ENCODE measurements around the gene HMCN1. TPM values are rescaled to one million over a fixed set of nuclear protein-coding genes. Genes with fewer than 3 reads are reported as not detected.

HMCN1 gene
- total RNA-seq, 1 experiment from 2014 or later = 37.6 TPM

DNA sequence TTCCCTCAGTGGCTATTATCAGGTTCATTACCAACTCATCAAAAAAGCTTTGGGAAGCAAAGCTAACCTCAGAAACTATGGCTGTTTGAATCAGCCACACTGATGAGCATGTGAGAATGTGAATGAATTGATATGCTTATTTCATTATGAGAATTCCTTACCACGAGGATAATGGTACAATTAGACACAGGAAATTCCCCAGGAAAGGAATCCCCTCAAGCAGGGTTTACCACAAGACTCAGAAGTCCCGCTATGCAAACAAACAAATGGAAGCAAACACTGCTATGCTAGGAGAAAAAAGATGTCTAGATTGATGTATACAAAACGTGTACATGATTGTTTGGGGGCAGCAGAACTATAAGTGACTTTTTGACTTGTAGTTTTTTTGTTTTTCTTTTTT is 205.0 kb downstream of the HMCN1 start:
- Histone ChIP-seq H3K4me3 (no peak overlapping the region), H3K9me3 (replicated peaks) (no peaks in the 10 kb centered on the region), H3K36me3 (no peaks in the 10 kb centered on the region), H3K27ac (peak overlapping the region; percentile 88), H3K27me3 (no peaks in the 10 kb centered on the region), H3K4me1 (peaks cover 22% of the 10 kb centered on the region)
- DNase-seq = peak; percentile 70 to 91

DNA sequence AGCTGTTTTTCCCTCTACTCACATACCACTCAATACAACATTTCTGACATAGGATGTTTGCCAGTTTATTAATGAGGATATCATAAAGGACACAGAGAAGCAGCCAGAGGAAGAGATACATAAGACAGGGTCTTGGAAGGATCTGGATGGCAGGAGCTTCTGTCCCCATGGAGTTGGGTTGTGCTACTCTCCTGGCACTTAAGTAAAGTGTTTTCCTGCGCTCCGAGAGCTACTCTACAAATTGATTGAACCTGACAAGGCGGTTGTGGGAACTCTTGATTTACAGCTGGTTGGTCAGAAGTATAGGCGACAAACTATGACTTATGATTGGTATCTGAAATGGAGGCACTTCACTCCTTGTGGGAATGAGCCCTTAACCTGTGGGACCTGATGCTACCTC is 208.8 kb downstream of the HMCN1 start:
- no peak overlapping the region for H3K27ac ChIP-seq
- no peak overlapping the region for H3K4me3 ChIP-seq
- H3K4me1 ChIP-seq = peaks cover 22% of the 10 kb centered on the region
- no peaks in the 10 kb centered on the region; the same call in 1 of the 2 replicates for H3K36me3 ChIP-seq
- H3K9me3 ChIP-seq (replicated peaks) = no peaks in the 10 kb centered on the region
- DNase-seq = no peak
- H3K27me3 ChIP-seq = no peaks in the 10 kb centered on the region

DNA sequence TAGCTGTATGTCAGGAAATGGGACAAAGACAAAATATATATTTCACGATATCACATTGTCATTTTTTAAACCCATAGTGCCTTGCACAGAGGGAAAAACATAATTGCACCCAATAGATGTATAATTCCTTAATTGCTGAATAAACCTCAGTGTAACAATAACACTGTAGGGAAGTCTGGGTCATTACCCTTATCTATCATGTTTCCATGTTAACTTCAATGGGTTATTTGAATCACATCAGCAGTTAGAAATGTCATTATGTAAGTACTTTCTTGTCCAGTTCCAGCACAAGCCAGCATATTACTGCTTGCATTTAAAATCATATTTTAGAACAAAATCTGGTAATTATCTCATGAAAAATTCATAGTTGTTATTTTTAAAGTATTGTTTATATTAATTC is 222.7 kb downstream of the HMCN1 start:
- Histone ChIP-seq H3K9me3 (replicated peaks) (no peaks in the 10 kb centered on the region; the same call in 1 of the 2 replicates), H3K4me3 (no peak overlapping the region), H3K4me1 (no peaks in the 10 kb centered on the region), H3K36me3 (no peaks in the 10 kb centered on the region), H3K27me3 (no peaks in the 10 kb centered on the region), H3K27ac (no peak overlapping the region)
- no peak for DNase-seq

DNA sequence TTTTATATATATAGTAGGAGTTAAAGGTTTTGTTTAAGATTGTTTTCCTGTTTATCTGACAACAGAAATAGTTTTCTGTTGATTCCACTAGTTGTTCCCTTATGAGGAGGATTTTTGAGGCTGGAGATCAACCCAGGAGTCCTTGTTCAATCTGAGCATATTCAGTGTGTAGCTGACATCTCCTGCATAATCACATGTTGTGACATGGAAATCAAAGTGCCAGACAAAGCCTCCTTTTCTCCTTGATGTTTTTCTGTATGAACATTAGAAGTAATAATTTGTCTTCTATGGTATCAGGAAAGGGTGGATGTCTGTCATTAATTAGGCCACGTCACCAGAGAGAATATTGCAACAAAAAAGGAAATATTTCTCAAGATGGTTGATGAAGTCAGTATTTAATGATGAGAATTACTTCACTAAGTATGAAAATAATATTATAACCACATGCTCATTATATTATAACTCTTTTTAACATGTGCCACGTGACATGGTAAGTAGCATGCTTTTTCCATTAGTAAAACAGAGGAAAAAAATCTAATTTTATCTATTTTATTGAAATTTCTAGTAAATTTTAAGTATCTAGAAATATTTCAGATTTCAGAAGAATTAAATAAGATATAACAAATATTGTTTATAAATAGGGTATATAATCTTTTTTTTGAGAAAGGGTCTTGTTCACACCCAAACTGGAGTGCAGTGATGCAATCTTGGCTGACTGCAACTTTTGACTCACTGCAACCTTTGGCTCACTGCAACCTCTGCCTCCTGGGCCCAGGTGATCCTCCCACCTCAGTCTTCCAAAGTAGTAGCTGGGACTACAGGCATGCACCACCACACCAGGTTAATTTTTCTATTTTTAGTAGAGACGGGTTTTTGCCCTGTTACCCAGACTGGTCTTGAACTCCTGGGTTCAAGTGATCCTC is 223.5 kb downstream of the HMCN1 start:
- DNase-seq = no peak
- Histone ChIP-seq H3K4me3 (no peak overlapping the region), H3K27me3 (no peaks in the 10 kb centered on the region), H3K9me3 (replicated peaks) (no peaks in the 10 kb centered on the region; the same call in 1 of the 2 replicates), H3K4me1 (no peaks in the 10 kb centered on the region), H3K36me3 (no peaks in the 10 kb centered on the region), H3K27ac (no peak overlapping the region)

DNA sequence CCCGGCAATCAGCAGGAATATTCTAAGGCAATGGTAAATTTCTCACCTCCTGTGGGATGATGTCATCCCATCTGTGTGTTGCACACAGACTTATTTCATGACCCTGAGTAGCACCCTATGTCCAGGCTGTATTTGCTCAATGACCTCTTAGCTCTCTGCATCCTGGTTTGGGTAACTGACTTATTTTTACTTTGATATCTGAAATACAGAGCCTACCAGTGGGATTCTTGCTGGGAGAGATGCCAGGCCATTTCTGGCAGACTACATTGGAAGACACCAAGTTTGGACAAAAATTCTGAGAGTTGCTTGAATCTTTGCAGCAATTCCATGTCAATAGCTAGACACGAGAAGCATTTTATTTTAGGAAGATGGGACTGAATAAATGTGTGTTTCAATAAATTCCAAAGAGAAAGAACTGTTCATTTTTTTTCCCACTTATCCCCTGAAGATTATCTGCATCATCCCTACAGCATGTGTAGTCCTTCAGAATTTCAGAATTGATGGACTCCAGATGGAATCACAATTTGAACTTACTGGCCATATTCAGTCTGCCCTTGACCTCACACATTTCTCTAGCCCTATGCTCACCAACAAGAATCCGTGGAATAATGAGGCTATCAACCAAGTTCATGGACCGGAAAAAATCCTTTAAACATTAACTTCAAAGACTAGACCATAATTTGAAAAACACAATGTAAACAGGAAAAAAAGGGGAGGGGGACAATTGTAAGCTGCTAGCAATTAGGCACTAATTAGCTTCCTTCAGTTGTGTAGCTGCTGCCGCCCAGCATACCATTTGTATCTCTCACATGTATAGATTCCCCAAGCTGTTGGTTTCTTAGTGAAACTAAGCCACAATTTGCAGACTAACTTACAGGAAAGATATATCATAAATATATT is 226.5 kb downstream of the HMCN1 start:
- Histone ChIP-seq H3K27ac (no peak overlapping the region), H3K36me3 (no peaks in the 10 kb centered on the region), H3K9me3 (replicated peaks) (no peaks in the 10 kb centered on the region; the same call in 1 of the 2 replicates), H3K4me1 (peaks cover 7% of the 10 kb centered on the region), H3K27me3 (no peaks in the 10 kb centered on the region), H3K4me3 (no peak overlapping the region)
- DNase-seq = no peak

DNA sequence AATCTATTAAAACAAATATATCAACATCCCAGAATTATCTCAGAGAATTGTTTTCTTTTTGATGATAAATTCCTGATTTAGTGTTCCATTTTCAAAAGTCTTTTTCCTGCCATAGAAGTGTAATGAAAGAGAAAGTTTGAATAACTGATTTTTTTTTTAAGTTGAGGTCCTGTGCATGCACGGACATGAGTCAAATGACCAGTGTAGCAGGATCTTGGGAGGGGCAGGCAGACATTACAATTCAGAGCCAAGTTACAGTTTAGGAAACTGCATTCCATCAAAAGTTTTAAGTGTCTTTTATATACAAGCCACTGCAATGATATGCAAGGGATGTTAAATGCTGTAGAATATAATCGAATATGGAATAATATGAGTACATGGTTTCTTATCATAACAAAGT is 227.5 kb downstream of the HMCN1 start:
- DNase-seq = no peak
- no peaks in the 10 kb centered on the region for H3K27me3 ChIP-seq
- no peaks in the 10 kb centered on the region; the same call in 1 of the 2 replicates for H3K9me3 ChIP-seq (replicated peaks)
- H3K36me3 ChIP-seq = peaks cover 3% of the 10 kb centered on the region; the same call in 1 of the 2 replicates
- H3K4me3 ChIP-seq = no peak overlapping the region
- H3K27ac ChIP-seq = no peak overlapping the region
- H3K4me1 ChIP-seq = peaks cover 7% of the 10 kb centered on the region

DNA sequence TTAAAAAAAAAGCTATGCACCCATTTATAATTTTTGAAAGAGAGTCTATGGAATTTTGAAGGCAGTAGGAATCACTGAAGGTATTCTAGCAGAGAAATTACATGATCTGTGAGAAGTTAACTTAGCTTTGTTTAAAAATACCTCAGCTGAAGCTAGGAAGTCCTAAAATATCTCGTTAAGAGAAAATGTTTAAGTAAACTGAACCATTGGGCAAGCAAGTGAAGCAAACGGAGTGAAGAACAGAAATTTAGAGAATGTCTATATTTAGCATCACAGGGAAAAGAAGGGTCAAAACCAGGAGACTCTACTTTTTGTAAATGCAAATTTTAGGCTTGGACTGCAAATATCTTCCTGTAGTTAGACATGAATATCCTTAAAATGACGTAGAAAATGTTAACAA is 230.8 kb downstream of the HMCN1 start:
- Histone ChIP-seq H3K36me3 (peaks cover 3% of the 10 kb centered on the region; the same call in 1 of the 2 replicates), H3K27ac (no peak overlapping the region), H3K27me3 (no peaks in the 10 kb centered on the region), H3K9me3 (replicated peaks) (no peaks in the 10 kb centered on the region; the same call in 1 of the 2 replicates), H3K4me1 (peaks cover 26% of the 10 kb centered on the region), H3K4me3 (no peak overlapping the region)
- DNase-seq = no peak

DNA sequence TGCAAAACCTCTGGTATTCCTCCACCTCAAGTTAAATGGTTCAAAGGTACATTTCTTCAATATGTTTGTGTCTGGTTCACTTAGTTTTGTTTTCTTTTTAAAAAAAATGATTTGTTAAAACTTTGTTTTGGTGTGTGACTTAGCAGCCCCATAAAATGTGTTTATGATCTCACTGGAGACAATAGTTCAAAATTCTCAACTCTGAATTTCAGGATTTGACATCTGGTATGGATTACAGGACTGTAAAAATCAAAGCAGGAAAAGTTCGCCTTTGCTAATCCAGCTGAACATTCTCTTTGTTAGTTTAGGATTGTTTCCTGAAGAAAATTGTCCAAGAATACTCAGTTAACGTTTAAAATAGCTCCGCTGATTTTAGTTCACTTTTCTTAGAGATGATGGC is 231.7 kb downstream of the HMCN1 start:
- H3K4me1 ChIP-seq = peaks cover 29% of the 10 kb centered on the region

DNA sequence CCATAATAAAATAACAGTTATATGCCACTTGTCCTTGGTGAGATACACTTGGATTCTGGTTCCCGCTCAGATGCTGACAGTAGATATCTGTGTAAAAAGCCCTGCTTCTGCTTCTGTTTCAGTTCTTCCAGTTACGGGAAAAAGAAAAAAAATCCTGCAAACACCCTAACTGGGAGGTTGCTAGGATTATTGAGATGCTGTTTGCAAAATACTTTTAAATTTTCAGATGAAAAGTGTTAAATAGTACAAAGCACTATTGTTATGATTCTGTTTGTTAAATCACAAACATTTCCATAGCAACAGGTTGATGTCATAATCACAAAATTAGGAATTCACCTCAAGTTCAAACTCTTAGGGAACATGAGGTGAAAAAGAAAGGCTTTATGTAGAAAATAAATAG is 232.3 kb downstream of the HMCN1 start:
- DNase-seq = no peak
- H3K4me3 ChIP-seq = no peak overlapping the region
- peaks cover 3% of the 10 kb centered on the region; the same call in 1 of the 2 replicates for H3K36me3 ChIP-seq
- H3K4me1 ChIP-seq = peaks cover 35% of the 10 kb centered on the region
- H3K27me3 ChIP-seq = no peaks in the 10 kb centered on the region
- H3K9me3 ChIP-seq (replicated peaks) = no peaks in the 10 kb centered on the region; the same call in 1 of the 2 replicates
- H3K27ac ChIP-seq = no peak overlapping the region

More for the DNA sequence above, 231.7 kb downstream of the HMCN1 start:
- Histone ChIP-seq H3K4me3 (no peak overlapping the region), H3K9me3 (replicated peaks) (no peaks in the 10 kb centered on the region; the same call in 1 of the 2 replicates), H3K27ac (no peak overlapping the region), H3K36me3 (peaks cover 3% of the 10 kb centered on the region; the same call in 1 of the 2 replicates), H3K27me3 (no peaks in the 10 kb centered on the region)
- no peak for DNase-seq

DNA sequence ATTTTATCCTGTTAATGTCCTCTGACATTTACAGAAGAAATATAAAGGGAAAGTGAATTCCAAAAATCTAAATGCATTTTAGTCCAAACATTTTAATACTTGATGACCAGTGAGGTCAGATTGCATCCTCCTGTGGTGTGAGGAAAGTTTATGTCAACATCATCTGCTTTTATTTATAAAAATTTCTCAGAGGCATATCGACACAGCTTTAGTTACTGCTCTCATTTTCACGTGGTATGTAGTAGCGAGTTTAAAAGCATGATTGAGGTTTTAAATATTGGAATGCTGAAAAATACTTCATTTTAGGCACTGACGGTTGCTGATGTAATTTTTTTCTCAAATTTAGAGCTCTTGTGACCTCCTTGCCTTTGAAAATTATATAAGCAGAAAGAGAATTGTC is 234.8 kb downstream of the HMCN1 start:
- H3K27ac ChIP-seq = peak overlapping the region; percentile 47
- peaks cover 3% of the 10 kb centered on the region; the same call in 1 of the 2 replicates for H3K36me3 ChIP-seq
- H3K4me3 ChIP-seq = no peak overlapping the region
- H3K9me3 ChIP-seq (replicated peaks) = no peaks in the 10 kb centered on the region
- H3K27me3 ChIP-seq = no peaks in the 10 kb centered on the region
- no peak for DNase-seq
- H3K4me1 ChIP-seq = peaks cover 57% of the 10 kb centered on the region

DNA sequence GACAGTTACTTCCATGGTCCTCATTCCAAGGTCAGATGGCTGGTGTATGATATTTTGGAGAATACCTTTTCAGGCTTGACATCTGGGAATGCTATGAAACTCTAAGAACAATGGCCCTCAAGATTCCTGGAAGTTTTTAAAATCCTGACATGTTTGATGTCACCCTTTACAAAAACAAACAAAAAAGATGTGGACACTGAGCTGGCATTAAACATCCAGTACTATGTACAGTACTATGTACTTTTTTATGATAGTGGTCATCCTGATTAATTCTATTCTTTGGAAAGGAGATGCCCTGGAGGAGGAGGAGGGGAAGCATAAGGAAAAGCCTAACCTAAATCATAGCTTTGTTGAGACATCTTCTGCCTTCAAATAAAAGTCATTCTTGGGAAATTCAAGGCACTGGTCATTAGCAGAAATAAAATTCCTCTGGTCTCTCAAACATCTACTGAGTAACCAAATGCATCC is 235.4 kb downstream of the HMCN1 start:
- H3K27me3 ChIP-seq = no peaks in the 10 kb centered on the region
- H3K36me3 ChIP-seq = peaks cover 3% of the 10 kb centered on the region; the same call in 1 of the 2 replicates
- H3K9me3 ChIP-seq (replicated peaks) = no peaks in the 10 kb centered on the region
- DNase-seq = no peak
- H3K27ac ChIP-seq = peak overlapping the region; percentile 47
- H3K4me3 ChIP-seq = no peak overlapping the region
- H3K4me1 ChIP-seq = peaks cover 62% of the 10 kb centered on the region

DNA sequence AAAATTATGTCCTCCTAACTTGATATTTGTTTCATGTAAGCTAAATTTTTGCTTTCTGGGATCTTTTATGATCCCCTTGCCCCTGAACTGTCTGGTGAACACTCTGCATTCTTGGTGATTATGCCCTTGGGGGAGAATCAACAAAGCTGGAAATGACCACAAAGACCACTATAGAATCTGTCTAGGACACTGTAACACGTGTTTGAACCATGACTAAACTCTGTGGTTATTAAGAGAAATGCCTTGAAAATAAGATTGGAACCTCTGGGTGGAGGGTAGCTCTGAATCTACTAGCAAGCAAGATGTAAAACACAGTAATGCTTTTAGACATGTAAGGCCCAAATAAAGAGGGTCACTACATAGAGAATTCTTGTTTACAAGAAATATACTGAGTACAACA is 237.5 kb downstream of the HMCN1 start:
- H3K27me3 ChIP-seq = no peaks in the 10 kb centered on the region
- H3K27ac ChIP-seq = peak overlapping the region; percentile 95
- H3K9me3 ChIP-seq (replicated peaks) = no peaks in the 10 kb centered on the region
- H3K4me1 ChIP-seq = peaks cover 61% of the 10 kb centered on the region
- DNase-seq = peak; percentile 77 to 96
- no peaks in the 10 kb centered on the region for H3K36me3 ChIP-seq
- H3K4me3 ChIP-seq = no peak overlapping the region

DNA sequence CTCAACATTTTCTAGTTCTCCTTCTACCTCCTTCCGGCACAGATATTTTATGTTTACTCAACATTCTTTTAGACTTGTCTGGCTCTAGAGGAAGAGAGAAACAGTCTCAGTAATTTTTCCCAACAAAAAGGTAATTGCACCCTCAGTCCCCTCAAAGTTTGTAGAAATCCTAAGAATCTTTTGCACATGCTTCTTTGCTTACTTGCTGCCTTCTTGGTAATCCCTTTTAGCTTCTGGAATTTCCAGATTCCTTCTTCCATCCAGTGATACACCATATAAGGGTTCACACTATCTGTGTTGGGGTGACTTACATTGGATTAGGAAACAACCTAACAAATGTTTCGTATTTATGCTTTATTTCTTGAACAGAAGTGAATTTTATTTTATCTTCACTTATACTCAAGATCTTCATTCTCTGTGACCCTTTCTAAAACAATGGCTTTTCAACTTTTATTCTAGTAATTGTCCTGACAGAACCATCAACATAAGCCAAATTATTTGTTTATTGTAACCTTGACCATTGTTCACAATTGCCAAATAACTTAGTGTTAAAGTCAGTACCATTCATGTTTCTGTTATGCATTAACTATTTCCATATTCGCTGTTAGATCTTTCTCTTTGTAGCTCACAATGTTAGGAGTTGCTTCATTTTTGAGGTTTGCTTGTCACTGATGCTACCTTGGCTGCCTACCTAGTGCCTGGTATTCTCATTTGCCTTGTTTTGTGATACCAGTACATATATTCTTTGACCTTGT is 238.1 kb downstream of the HMCN1 start:
- Histone ChIP-seq H3K9me3 (replicated peaks) (no peaks in the 10 kb centered on the region), H3K36me3 (no peaks in the 10 kb centered on the region), H3K4me3 (no peak overlapping the region), H3K27ac (peak overlapping the region; percentile 95), H3K27me3 (no peaks in the 10 kb centered on the region), H3K4me1 (peaks cover 61% of the 10 kb centered on the region)
- DNase-seq = no peak

DNA sequence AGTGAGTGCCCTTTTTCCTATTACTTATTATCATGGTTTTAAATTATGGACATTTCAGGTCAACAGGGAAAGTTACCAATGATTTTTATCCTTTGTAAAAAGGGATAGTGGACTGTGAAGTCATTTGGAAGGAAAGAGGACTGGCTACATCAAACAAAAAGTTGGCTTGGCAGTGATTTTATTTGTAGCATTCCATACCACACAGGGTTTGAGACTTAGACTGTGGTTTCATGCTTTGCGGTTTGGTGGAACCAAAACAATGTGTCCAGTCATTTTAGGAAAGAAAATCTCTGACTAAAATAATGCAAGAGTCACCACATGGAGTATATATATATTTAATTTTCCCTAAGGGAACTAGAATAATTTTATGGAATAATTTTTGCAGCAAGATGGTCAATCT is 239.5 kb downstream of the HMCN1 start:
- peak overlapping the region; percentile 95 for H3K27ac ChIP-seq
- peak; percentile 76 to 94 for DNase-seq
- H3K4me1 ChIP-seq = peaks cover 54% of the 10 kb centered on the region
- H3K36me3 ChIP-seq = no peaks in the 10 kb centered on the region
- H3K9me3 ChIP-seq (replicated peaks) = no peaks in the 10 kb centered on the region
- H3K27me3 ChIP-seq = no peaks in the 10 kb centered on the region
- no peak overlapping the region for H3K4me3 ChIP-seq

Data from SJCRH30 (cell line).